Stimulated activated naive CD8-positive, alpha-beta T cell treated with anti-CD3 and anti-CD28 coated beads, Interleukin-15, amount 100 ng/mL, for 72 hours (primary cell): ENCODE data around the gene VIT.

Experiments
- ATAC-seq: fragments of 150-1000 bp; cut with Tn5 transposase; 2 replicates; pipeline ENCODE4 v1.10.0; 2021; ENCODE audit warnings: mild to moderate bottlenecking, moderate library complexity
- DNase-seq, 2 donors: peaks; one replicate each; pipeline ENCODE4 v3.0.0; 2021 to 2022
- H3K27ac Mint-ChIP-seq, 2 donors: one replicate each; pipeline ENCODE4 v1.8.0; 2022; ENCODE audit warnings: mild to moderate bottlenecking in 2 of 2, mixed read lengths in 2 of 2, moderate library complexity in 2 of 2
- H3K27me3 Mint-ChIP-seq: one replicate; pipeline ENCODE4 v1.8.0; 2022; ENCODE audit warnings: mixed read lengths
- H3K4me1 Mint-ChIP-seq: one replicate; pipeline ENCODE4 v1.8.0; 2022; ENCODE audit warnings: mild to moderate bottlenecking, mixed read lengths
- H3K4me3 Mint-ChIP-seq, 2 donors: one replicate each; pipeline ENCODE4 v1.8.0; 2022; ENCODE audit warnings: mild to moderate bottlenecking in 2 of 2, mixed read lengths in 2 of 2, moderate library complexity in 1 of 2
- H3K9me3 Mint-ChIP-seq, 2 donors: one replicate each; pipeline ENCODE4 v1.8.0; 2022; ENCODE audit warnings: mixed read lengths in 2 of 2

The VIT gene

DNA sequence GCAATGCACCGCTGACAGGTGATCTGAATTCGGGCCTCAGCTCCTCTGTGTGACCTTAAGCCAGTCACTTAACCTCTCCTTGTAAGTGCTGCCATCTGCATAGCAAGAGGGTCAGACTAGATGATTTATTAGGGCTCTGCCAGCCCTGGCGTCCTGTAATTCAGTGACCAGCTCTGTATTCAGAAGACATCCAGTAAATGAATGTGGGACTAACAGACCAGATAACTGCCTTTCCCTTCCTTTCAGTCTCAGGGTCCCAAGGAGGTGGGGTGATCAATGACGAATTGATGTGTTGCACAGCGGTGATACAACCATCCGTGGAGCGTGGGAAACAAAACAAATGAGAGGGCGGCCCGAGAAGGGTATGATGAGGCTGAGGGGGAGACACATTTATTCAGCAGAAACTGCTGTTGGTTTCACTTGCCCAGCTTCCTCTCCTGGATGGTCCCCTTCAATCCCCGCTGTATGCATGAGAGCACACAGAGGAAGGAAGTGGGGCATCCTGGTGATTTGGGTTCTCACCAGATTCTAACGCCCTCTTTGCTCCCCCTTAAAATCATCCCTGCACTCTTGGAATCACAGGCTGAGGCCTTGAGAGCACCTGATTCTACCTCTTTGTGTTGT lies 92.8 kb downstream of the VIT start:
- Mint-ChIP-seq H3K27me3 (no peaks in the 10 kb centered on the region), H3K4me1 (peaks cover 7% of the 10 kb centered on the region), H3K4me3 (no peak overlapping the region), H3K9me3 (no peaks in the 10 kb centered on the region), H3K27ac (peak overlapping the region in 1 of 2 donors; percentile 59)
- ATAC-seq (no peak), DNase-seq (no peak)

DNA sequence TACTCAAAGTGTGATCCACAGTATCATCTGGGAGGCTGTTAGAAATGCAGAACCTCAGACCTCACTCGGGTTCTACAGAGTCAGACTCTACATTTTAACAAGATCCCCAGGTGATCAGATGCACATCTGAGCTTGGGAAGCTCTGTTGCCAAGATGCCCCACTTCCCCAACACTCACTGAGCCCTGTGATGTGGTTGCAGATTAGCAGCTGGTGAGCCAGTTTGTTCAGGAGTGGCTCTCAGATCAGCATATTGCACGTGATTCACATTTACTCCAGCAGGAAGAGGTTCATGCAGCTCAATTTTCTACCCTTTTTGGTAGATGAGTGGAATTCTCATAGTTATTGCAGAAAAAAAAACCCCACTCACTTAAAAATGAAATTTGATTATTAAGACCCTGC lies 96.4 kb downstream of the VIT start:
- no peak for DNase-seq
- Mint-ChIP-seq H3K4me3 (no peak overlapping the region), H3K4me1 (peaks cover 7% of the 10 kb centered on the region), H3K27me3 (peaks cover 21% of the 10 kb centered on the region), H3K9me3 (no peaks in the 10 kb centered on the region), H3K27ac (no peak overlapping the region)
- no peak for ATAC-seq

DNA sequence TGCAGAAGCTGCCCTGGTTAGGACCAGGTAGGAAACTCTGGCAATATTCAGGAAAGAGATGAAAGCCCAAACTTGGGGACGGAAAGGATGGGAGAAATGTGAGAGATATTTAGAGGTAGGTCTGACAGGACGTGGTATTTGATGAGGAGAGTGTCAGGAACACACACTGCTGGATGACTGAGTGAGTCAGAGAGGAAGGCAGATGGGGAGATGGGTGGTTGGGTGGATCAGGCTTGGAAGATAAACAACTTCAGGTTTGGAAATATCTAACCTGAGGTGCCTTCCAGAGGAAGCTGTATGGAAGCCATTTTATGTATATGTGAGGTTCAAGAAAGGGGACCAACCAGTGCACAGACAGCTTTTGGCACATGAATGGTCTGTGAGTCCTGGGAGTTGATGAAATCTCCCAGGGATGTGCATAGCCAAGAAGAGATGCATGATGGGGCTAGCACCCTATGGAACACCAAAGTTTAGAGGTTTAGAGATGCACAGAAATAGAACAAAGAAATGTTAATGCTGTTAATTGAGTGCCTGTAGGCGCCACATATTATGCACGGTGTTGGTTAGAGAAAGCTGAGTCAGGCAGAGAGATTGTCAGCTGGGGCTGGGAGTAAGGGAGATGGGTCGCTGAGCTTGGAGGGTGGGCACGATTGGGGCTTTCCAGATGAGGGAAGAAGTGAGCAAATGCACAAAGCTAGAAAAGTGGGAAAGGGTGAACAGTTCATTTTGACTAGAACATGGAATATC lies 101.0 kb downstream of the VIT start:
- ATAC-seq, result no peak
- H3K4me1 Mint-ChIP-seq, result no peaks in the 10 kb centered on the region
- DNase-seq, result no peak
- no peak overlapping the region for H3K4me3 Mint-ChIP-seq
- H3K9me3 Mint-ChIP-seq, result no peaks in the 10 kb centered on the region
- H3K27ac Mint-ChIP-seq, result peak overlapping the region in 1 of 2 donors; percentile 49
- peaks cover 23% of the 10 kb centered on the region for H3K27me3 Mint-ChIP-seq

DNA sequence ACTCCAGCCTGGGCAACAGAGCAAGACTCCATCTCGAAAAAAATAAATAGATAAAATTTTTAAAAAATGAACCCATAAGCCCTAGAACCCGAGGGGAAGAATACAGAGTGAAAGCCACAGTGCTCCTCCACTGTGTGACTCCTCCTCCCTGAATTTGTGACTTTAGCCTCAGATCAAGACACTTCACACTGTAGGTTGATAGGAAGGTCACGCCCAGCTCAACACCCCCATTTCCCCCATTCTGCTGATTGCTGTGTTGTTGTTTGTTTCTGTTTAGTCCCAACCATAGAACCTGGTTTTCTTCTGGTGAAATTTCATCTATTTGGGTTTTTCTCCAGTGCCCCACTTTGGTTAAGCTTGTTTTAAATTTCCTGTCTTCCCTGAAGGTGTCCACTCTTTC lies 102.2 kb downstream of the VIT start:
- H3K4me3 Mint-ChIP-seq, result no peak overlapping the region
- no peak for DNase-seq
- ATAC-seq, result no peak
- H3K9me3 Mint-ChIP-seq, result no peaks in the 10 kb centered on the region
- H3K27ac Mint-ChIP-seq, result no peak overlapping the region
- H3K4me1 Mint-ChIP-seq, result no peaks in the 10 kb centered on the region
- peaks cover 23% of the 10 kb centered on the region for H3K27me3 Mint-ChIP-seq

DNA sequence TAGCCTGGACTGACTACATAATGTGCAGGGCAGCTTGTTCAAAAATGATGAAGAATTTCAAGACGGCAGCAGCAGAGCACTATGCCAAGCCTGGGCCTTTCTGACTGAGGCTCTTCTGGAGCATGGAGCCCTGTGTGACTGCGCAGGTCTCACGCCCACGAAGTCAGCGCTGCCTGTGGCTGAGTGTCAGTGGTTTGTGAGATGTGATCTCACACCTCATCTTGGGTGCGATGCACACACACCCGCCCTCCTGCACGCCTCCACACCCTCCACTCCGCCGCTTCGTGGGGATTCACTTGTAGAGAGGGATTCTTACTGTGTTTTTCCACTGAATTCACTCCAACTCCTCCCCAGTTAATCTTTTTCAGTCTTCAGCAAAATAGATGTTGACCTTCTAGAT lies 103.9 kb downstream of the VIT start:
- Mint-ChIP-seq H3K4me3 (no peak overlapping the region), H3K4me1 (no peaks in the 10 kb centered on the region), H3K27ac (no peak overlapping the region), H3K9me3 (no peaks in the 10 kb centered on the region), H3K27me3 (peaks cover 23% of the 10 kb centered on the region)
- DNase-seq, result no peak
- ATAC-seq, result no peak

DNA sequence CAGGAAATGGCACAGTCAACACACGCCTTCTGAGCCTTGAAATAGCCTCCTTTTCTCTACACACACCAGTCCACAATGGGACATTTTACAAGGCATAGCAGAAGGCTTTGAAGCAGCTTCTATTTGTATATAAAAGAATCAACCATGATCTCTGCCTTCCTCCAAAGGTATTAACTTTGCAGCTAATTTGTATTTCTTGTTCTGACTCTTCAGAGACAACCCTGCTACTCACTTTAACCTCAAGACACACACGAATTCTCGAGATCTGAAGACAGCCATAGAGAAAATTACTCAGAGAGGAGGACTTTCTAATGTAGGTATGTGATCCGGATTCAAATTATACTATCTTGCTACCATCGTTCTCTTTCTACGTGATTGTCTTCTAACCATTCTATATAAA lies 104.6 kb downstream of the VIT start:
- Mint-ChIP-seq H3K4me1 (no peaks in the 10 kb centered on the region), H3K9me3 (no peaks in the 10 kb centered on the region), H3K27me3 (peaks cover 16% of the 10 kb centered on the region), H3K27ac (no peak overlapping the region), H3K4me3 (no peak overlapping the region)
- ATAC-seq (no peak), DNase-seq (no peak)

DNA sequence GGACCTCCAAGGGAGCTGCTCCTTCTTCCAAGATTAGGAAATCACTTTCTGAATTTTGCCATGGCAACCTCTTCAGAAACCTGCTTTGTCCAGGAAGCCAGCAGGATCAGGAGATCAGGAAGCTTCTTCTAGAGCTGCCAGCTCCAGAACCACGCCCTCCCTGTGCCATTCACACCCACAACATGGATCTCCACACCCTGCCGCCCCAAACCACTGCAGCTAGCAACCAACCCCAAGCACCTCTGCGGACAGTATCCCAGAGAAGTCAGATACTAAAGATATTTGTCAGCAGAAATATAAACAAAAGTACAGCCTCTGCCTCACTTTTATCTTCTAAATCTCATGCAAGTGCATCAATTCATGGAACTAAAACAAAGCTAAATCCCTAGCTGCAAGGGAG lies 106.4 kb downstream of the VIT start:
- ATAC-seq (no peak), DNase-seq (no peak)
- H3K4me1 Mint-ChIP-seq, result no peaks in the 10 kb centered on the region
- peaks cover 10% of the 10 kb centered on the region for H3K27me3 Mint-ChIP-seq
- no peaks in the 10 kb centered on the region for H3K9me3 Mint-ChIP-seq
- H3K4me3 Mint-ChIP-seq, result no peak overlapping the region
- peak overlapping the region in 1 of 2 donors; percentile 21 for H3K27ac Mint-ChIP-seq

DNA sequence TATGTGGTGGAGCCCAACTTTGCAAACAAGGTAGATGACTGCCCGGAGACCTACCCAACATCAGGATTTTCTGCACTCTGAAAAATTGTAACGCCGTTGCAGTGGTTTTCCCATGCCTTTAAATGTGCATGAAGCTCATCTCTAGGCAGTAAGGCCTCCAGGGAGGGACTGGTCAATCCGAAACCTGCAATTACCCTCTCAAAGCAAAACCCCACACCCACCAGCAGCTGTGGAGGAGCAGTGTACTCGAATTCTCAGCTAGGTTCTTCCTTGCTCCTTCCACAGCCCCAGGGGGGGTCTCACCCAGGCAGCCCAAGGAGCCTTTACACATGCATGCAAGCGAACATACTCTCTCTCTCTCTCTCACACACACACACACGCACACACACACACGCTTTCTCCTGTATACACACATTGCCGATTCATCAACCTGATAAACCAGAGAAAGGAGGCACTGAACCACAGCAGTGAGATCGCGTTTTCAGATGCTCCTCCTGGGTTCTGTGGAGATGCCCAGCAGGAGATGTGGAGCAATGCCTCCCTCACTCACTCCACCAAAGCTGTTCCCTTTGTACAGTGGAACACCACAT lies 109.2 kb downstream of the VIT start:
- no peak overlapping the region for H3K4me3 Mint-ChIP-seq
- no peak for ATAC-seq
- H3K4me1 Mint-ChIP-seq, result no peaks in the 10 kb centered on the region
- no peak for DNase-seq
- no peak overlapping the region for H3K27ac Mint-ChIP-seq
- no peaks in the 10 kb centered on the region for H3K9me3 Mint-ChIP-seq
- H3K27me3 Mint-ChIP-seq, result peaks cover 8% of the 10 kb centered on the region

DNA sequence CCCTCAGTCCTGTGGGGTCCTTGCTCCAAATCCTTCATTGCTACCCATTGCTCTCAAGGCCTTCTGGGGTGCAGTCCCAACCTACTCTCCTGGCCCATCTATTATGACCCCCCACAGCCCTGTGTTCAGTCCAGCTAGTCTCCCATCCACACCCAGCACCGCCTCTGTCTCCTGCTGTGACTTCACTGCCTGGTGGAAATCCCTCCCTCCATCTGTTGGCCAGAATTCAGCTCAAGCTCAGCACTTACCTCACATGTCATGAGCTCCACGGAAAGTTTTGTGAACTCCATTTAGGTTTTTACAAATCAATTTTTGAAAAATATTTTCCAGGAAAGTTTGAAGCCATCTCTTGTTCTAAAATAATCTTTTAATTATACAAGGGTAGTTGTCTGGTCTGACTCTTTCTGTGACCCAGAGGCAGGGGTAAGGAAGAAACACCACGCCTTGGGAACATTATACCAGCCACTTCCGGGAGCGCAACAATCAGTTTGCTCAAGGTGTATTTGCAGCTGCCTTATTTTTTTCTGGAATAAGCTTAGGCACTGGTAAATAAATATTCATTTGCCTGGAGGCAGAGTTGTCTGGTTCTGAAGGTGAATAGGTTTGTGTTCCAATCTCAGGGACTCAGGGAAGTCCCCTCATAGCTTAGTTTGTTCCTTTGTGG lies 110.8 kb downstream of the VIT start:
- Mint-ChIP-seq H3K9me3 (no peaks in the 10 kb centered on the region), H3K4me1 (no peaks in the 10 kb centered on the region), H3K27me3 (peaks cover 8% of the 10 kb centered on the region), H3K4me3 (no peak overlapping the region), H3K27ac (no peak overlapping the region)
- no peak for DNase-seq
- no peak for ATAC-seq

DNA sequence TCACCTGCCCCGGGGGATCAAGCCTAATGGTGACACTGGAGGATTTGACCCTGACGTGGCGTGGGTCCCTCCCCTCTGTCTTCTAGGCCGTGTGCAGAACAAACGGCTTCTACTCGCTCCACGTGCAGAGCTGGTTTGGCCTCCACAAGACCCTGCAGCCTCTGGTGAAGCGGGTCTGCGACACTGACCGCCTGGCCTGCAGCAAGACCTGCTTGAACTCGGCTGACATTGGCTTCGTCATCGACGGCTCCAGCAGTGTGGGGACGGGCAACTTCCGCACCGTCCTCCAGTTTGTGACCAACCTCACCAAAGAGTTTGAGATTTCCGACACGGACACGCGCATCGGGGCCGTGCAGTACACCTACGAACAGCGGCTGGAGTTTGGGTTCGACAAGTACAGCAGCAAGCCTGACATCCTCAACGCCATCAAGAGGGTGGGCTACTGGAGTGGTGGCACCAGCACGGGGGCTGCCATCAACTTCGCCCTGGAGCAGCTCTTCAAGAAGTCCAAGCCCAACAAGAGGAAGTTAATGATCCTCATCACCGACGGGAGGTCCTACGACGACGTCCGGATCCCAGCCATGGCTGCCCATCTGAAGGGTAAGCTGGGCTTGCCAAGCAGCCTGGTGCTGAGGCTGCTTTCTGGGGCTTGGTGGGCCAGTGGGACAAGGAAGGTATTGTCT lies 112.0 kb downstream of the VIT start:
- Mint-ChIP-seq H3K4me1 (no peaks in the 10 kb centered on the region), H3K27me3 (peaks cover 8% of the 10 kb centered on the region), H3K9me3 (no peaks in the 10 kb centered on the region), H3K27ac (no peak overlapping the region), H3K4me3 (no peak overlapping the region)
- no peak for DNase-seq
- ATAC-seq, result no peak

DNA sequence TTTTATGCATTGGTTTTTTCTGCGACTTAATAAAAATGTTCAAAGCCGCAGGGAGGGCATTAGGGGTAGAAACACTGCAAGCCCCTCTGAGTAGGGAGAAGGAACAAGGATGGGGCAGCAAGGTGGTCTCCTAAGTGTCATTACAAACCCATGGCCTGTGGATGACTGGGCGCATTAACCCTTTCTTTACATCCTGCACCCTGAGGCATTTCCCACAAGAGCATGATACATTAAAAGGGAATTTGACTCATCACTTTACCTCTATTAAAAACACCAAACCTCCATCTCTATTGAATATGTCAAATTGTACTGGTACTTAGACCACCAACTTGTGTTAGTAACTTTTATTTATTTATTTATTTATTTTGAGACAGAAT lies 112.5 kb downstream of the VIT start:
- H3K4me1 Mint-ChIP-seq, result no peaks in the 10 kb centered on the region
- no peak overlapping the region for H3K27ac Mint-ChIP-seq
- DNase-seq, result no peak
- H3K4me3 Mint-ChIP-seq, result no peak overlapping the region
- H3K9me3 Mint-ChIP-seq, result no peaks in the 10 kb centered on the region
- peaks cover 8% of the 10 kb centered on the region for H3K27me3 Mint-ChIP-seq
- no peak for ATAC-seq

DNA sequence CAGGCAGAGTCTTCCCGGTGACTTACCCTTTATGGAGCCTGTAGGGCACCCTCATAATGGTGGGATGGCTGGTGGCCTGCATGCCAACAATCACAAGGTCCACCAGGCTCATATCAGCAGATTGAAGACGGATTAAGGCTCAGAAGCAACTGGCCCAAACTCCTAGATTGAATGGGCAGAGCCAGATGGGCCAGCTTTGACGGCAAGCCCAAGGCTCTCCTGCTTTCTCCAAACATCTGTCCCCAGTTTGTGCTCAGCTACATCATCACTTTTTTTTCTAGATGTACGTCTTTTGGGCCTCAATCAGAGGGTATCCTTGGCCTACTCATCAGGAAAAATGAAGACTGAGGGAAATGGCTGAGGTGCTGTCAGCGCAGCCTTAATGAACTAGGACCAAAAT lies 114.6 kb downstream of the VIT start:
- H3K27ac Mint-ChIP-seq, result no peak overlapping the region
- DNase-seq (no peak), ATAC-seq (no peak)
- no peaks in the 10 kb centered on the region for H3K9me3 Mint-ChIP-seq
- H3K4me3 Mint-ChIP-seq, result no peak overlapping the region
- no peaks in the 10 kb centered on the region for H3K4me1 Mint-ChIP-seq
- peaks cover 8% of the 10 kb centered on the region for H3K27me3 Mint-ChIP-seq

DNA sequence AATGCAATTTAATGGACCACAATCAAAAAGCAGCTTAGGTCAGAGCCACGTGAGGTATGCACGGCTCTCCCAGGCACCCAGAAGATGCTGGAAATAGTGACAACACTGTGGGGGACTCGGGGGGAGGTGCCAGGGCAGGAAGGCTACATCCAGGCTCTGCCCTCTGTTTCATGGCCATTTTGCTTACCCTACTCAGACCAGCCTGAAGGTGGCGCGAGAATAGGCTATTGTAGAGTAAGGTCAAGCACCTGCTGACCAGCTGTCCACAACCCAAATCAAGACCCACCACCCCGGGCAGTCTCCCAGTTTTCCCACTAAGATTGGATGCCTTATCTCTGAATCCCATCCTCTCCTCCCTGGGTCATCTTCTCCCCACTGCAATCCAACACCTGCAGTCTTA lies 115.7 kb downstream of the VIT start:
- H3K4me1 Mint-ChIP-seq, result peaks cover 5% of the 10 kb centered on the region
- no peaks in the 10 kb centered on the region for H3K9me3 Mint-ChIP-seq
- peaks cover under 1% of the 10 kb centered on the region for H3K27me3 Mint-ChIP-seq
- H3K4me3 Mint-ChIP-seq, result no peak overlapping the region
- DNase-seq, result no peak
- no peak overlapping the region for H3K27ac Mint-ChIP-seq
- ATAC-seq, result no peak

DNA sequence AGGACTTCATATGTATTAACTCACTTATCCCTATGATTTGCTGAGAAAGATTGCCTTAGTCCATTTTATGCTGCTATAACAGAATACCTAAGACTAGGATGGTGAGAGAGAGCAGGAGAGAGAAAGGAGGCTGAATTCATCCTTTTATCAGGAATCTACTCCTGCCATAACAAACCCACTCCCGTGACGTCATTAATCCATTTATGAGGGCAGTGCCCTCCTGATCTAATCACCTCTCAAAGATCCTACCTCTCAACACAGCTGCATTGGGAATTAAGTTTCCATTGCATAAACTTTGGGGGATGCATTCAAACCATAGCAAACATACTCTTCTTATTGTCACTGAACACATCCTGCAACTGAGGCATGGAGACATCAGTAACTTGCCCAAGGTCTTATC lies 122.0 kb downstream of the VIT start:
- Mint-ChIP-seq H3K27me3 (no peaks in the 10 kb centered on the region), H3K9me3 (no peaks in the 10 kb centered on the region), H3K4me1 (peaks cover 5% of the 10 kb centered on the region), H3K4me3 (no peak overlapping the region), H3K27ac (no peak overlapping the region)
- no peak for ATAC-seq
- DNase-seq, result no peak

DNA sequence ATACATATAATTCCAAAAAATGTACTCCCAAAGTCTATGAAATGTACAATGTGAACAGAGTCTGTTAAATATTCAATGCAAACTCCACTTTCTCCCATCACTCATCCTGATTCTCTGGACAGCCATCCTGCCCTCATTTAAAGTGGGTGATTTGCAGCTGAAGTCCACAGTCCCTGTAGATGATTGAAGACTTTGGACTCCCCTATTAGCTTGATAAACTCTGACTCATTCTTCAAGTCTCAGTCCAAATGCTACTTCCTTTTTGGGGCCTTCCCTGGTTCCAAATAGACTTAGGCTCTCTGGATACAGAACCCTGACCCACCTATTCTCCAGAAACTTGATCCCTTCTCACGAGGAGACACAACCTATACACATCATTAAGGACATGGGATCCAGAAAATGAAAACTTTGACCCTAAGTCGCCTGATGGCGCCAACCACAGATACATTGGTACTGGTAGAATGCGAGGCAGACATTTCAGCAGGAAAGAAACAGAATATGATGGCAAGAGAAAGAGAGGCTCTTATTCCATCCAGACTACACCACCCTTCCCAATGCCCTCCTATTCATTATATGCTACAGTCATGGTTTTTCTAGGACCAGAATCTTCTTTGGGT lies 122.7 kb downstream of the VIT start:
- H3K4me3 Mint-ChIP-seq, result no peak overlapping the region
- DNase-seq (no peak), ATAC-seq (no peak)
- H3K4me1 Mint-ChIP-seq, result peaks cover 5% of the 10 kb centered on the region
- H3K27me3 Mint-ChIP-seq, result no peaks in the 10 kb centered on the region
- H3K9me3 Mint-ChIP-seq, result no peaks in the 10 kb centered on the region
- no peak overlapping the region for H3K27ac Mint-ChIP-seq
